HepG2 (cell line): ENCODE results near the gene PSD. TPM values are rescaled to one million over a fixed set of nuclear protein-coding genes. Genes with fewer than 3 reads are reported as not detected.

Source experiments
- ATAC-seq: fragments of 200-7000 bp; cut with Tn5 transposase; 3 replicates; pipeline ENCODE4 v1.9.1; 2020; ENCODE audit warnings: mild to moderate bottlenecking, moderate library complexity
- BruUV-seq: library from RNA; stranded (reverse); fragments of 400-500 nt; replicated peaks from 2 replicates; lab custom pipeline; 2021; lab: Mats Ljungman, UMichigan
- CTCF ChIA-PET: fragments of 300-600 bp; formaldehyde crosslinking; extraction: SDS; loops from one replicate; lab custom pipeline; 2021; ENCODE audit warnings: low total read pairs, inconsistent platforms, low intra/inter-chr PET ratio; lab: Yijun Ruan, JAX
- POLR2A ChIA-PET: fragments of 350-600 bp; sonication (Branson Sonifier 250); formaldehyde crosslinking; loops from one replicate; lab custom pipeline; 2020; ENCODE audit warnings: antibody characterized with exemption, inconsistent platforms; lab: Yijun Ruan, JAX
- DNase-seq: peaks from one replicate; pipeline ENCODE4 v3.0.0-alpha.2; 2015; ENCODE audit warnings: low spot score
- FAIRE-seq: peaks from 3 replicates; lab custom pipeline; 2011; peaks lifted over from hg19 to GRCh38; lab: Jason Lieb, UNC
- H2AFZ ChIP-seq: one replicate; pipeline ENCODE4 v1.6.1; 2011; ENCODE audit warnings: low read length, inconsistent platforms
- H3K27ac ChIP-seq: fragments of 300-600 bp; 3 replicates; pipeline ENCODE4 v1.8.0; 2011; ENCODE audit warnings: mixed run types, mild to moderate bottlenecking, mixed read lengths, low read length, inconsistent platforms; ENCODE audit not compliant: insufficient read depth; ENCODE audit errors: extremely low read length
- H3K27me3 ChIP-seq, 2 experiments: fragments of 200-600 bp in 1 of 2; 2 replicates in 1 of 2; 3 replicates in 1 of 2; pipeline versions ENCODE4 v1.6.0 to v1.8.0; 2011; ENCODE audit warnings: low read length in 2 of 2, mild to moderate bottlenecking in 2 of 2, moderate library complexity in 2 of 2, inconsistent platforms in 1 of 2; ENCODE audit not compliant: insufficient read depth in 2 of 2, control insufficient read depth in 1 of 2
- H3K36me3 ChIP-seq, 2 experiments: fragments of 200-600 bp in 1 of 2; replicated peaks in 1 of 2; 2 replicates in 1 of 2; 3 replicates in 1 of 2; pipeline versions ENCODE4 v1.5.1 to v1.8.0; 2011; ENCODE audit warnings: low read length in 2 of 2, inconsistent platforms in 1 of 2; ENCODE audit not compliant: insufficient read depth in 2 of 2, control insufficient read depth in 1 of 2
- H3K4me1 ChIP-seq: 2 replicates; pipeline ENCODE4 v1.5.1; 2012; ENCODE audit warnings: low read length, inconsistent platforms; ENCODE audit not compliant: insufficient read depth
- H3K4me2 ChIP-seq: 2 replicates; pipeline ENCODE4 v1.6.0; 2011; ENCODE audit warnings: low read depth, low read length, inconsistent platforms
- H3K4me3 ChIP-seq, 3 experiments: fragments of 200-600 bp in 1 of 3; sonication (generic), shearing (Covaris generic) in 1 of 3; replicated peaks in 1 of 3; 2 replicates each; pipeline ENCODE4 v1.5.1; 2011 to 2016; ENCODE audit warnings: low read length in 3 of 3, inconsistent platforms in 2 of 3, low read depth in 2 of 3, mild to moderate bottlenecking in 2 of 3, control low read depth in 1 of 3, mixed read lengths in 1 of 3; ENCODE audit not compliant: insufficient read depth in 1 of 3
- H3K79me2 ChIP-seq: one replicate; pipeline ENCODE4 v1.6.1; 2011; ENCODE audit warnings: low read length, inconsistent platforms; ENCODE audit not compliant: insufficient read depth
- H3K9ac ChIP-seq: 2 replicates; pipeline ENCODE4 v1.6.0; 2011; ENCODE audit warnings: mild to moderate bottlenecking, low read depth, low read length, inconsistent platforms; ENCODE audit not compliant: insufficient read depth
- H3K9me3 ChIP-seq: 2 replicates; pipeline ENCODE4 v1.5.1; 2012; ENCODE audit warnings: mild to moderate bottlenecking, low read length
- H4K20me1 ChIP-seq: 2 replicates; pipeline ENCODE4 v1.6.0; 2011; ENCODE audit warnings: inconsistent platforms, mild to moderate bottlenecking, low read length, moderate library complexity; ENCODE audit not compliant: insufficient read depth
- ETV5 ChIP-seq: IDR thresholded peaks from 2 replicates; pipeline ENCODE4 v1.6.1; 2018; ENCODE audit warnings: missing biosample characterization, missing genetic modification reagents, inconsistent platforms, borderline replicate concordance
- GATAD1 ChIP-seq: IDR thresholded peaks from 2 replicates; pipeline ENCODE4 v1.6.1; 2016; ENCODE audit warnings: missing genetic modification reagents, missing compliant biosample characterization
- HOXA5 ChIP-seq: sonication (generic); formaldehyde crosslinking; IDR thresholded peaks from 2 replicates; pipeline ENCODE4 v1.4.0; 2020; ENCODE audit warnings: missing genetic modification reagents
- JUN ChIP-seq: sonication (generic); formaldehyde crosslinking; IDR thresholded peaks from 2 replicates; pipeline ENCODE4 v1.4.0; 2020; ENCODE audit warnings: mild to moderate bottlenecking, missing genetic modification reagents
- KDM5B ChIP-seq: sonication (generic); formaldehyde crosslinking; IDR thresholded peaks from 2 replicates; pipeline ENCODE4 v1.4.0; 2020; ENCODE audit warnings: missing genetic modification reagents, mild to moderate bottlenecking, borderline replicate concordance
- MAZ ChIP-seq, 2 experiments: sonication (generic) in 1 of 2; formaldehyde crosslinking in 1 of 2; IDR thresholded peaks; 2 replicates each; pipeline versions ENCODE4 v1.5.0 to v1.6.1; 2012 to 2020; ENCODE audit warnings: low read depth in 2 of 2, mild to moderate bottlenecking in 2 of 2, borderline replicate concordance in 1 of 2, improper control_type of control experiment in 1 of 2, low read length in 1 of 2, missing genetic modification reagents in 1 of 2, moderate library complexity in 1 of 2
- MEIS1 ChIP-seq: sonication (generic); formaldehyde crosslinking; IDR thresholded peaks from 2 replicates; pipeline ENCODE4 v1.9.0; 2021; ENCODE audit warnings: mild to moderate bottlenecking, missing genetic modification reagents, moderate library complexity, borderline replicate concordance
- MTF1 ChIP-seq: sonication (generic); formaldehyde crosslinking; IDR thresholded peaks from 2 replicates; pipeline ENCODE4 v1.5.0; 2020; ENCODE audit warnings: missing genetic modification reagents
- NR1H2 ChIP-seq: sonication (generic); formaldehyde crosslinking; IDR thresholded peaks from 2 replicates; pipeline ENCODE4 v1.8.1; 2022; ENCODE audit warnings: low read depth, missing genetic modification reagents, borderline replicate concordance
- SMYD3 ChIP-seq: sonication (generic); formaldehyde crosslinking; IDR thresholded peaks from 2 replicates; pipeline ENCODE4 v1.8.1; 2023; ENCODE audit warnings: mild to moderate bottlenecking, missing genetic modification reagents
- SRSF9 ChIP-seq: fragments of 200-400 bp; formaldehyde crosslinking; IDR thresholded peaks from 2 replicates; pipeline ENCODE4 v1.6.1; 2018; ENCODE audit warnings: borderline replicate concordance, mild to moderate bottlenecking, low read depth, low read length; ENCODE audit not compliant: insufficient read depth, poor library complexity, severe bottlenecking
- TEAD2 ChIP-seq: sonication (generic); formaldehyde crosslinking; IDR thresholded peaks from 2 replicates; pipeline ENCODE4 v1.9.0; 2021; ENCODE audit warnings: missing genetic modification reagents
- ZFP1 ChIP-seq: IDR thresholded peaks from 2 replicates; pipeline ENCODE4 v1.6.1; 2016
- ZMAT3 ChIP-seq: sonication (generic); formaldehyde crosslinking; conservative IDR thresholded peaks from 2 replicates; pipeline ENCODE4 v1.7.0; 2021; ENCODE audit warnings: missing genetic modification reagents
- ZNF180 ChIP-seq: sonication (generic); formaldehyde crosslinking; IDR thresholded peaks from 2 replicates; pipeline ENCODE4 v1.4.0; 2020; ENCODE audit warnings: low read depth, missing genetic modification reagents, borderline replicate concordance
- ZNF232 ChIP-seq: sonication (generic); formaldehyde crosslinking; IDR thresholded peaks from 2 replicates; pipeline ENCODE4 v1.4.0; 2020; ENCODE audit warnings: missing genetic modification reagents, borderline replicate concordance
- ZNF44 ChIP-seq: sonication (generic); formaldehyde crosslinking; IDR thresholded peaks from 2 replicates; pipeline ENCODE4 v1.5.1; 2020; ENCODE audit warnings: mild to moderate bottlenecking, missing genetic modification reagents
- WGBS: methylation state at CpG from one replicate; pipeline ENCODE4 v1.1.6; 2017; ENCODE audit warnings: low lambda C conversion rate; 5-methylcytosine and 5-hydroxymethylcytosine counted together
- in situ Hi-C: cut with HindIII; loops from 2 replicates; pipeline ENCODE4 v1.10.0; 2017; ENCODE audit warnings: low pct_unique_long_range_greater_than_20kb; ENCODE audit not compliant: extremely low pct_ligation_motif_present
- intact Hi-C: fragments of 100-400 bp; cut with micrococcal nuclease; formaldehyde crosslinking; loops from one replicate; pipeline ENCODE4 v1.10.0; 2022; ENCODE audit not compliant: unreplicated experiment
- polyA plus RNA-seq, 8 experiments: library from polyadenylated mRNA; depleted of rRNA in 3 of 8; stranded (reverse) in 7 of 8; unstranded in 1 of 8; fragments of >200 nt; fragmentation: Illumina TruSeq in 4 of 8; extraction: Trizol in 4 of 8; gene quantifications; 2 replicates each; pipeline versions ENCODE4 v1.2.1 to v1.2.3, GENCODE V29; 2011 to 2016; ENCODE audit warnings: low read depth in 4 of 8, missing spikeins in 1 of 8, mixed read lengths in 1 of 8; ENCODE audit not compliant: insufficient read depth in 1 of 8
- total RNA-seq, 5 experiments: library from RNA; depleted of rRNA; stranded (reverse); fragments of >200 nt; fragmentation: Illumina TruSeq; extraction: Trizol; gene quantifications; 2 replicates each; pipeline ENCODE4 v1.2.3, GENCODE V29; 2016; ENCODE audit warnings: low read depth in 1 of 5
- TF ChIP-seq, protein P1 (sequence below): sonication (generic); formaldehyde crosslinking; IDR thresholded peaks from 2 replicates; pipeline ENCODE4 v1.4.0; 2020; ENCODE audit warnings: missing genetic modification reagents

The PSD gene
- total and polyA plus RNA-seq, 2 of the 13 experiments (the other 11 are each of a cell fraction or from before 2014, with no cell fraction given), result 0.35 to 0.58 TPM

DNA sequence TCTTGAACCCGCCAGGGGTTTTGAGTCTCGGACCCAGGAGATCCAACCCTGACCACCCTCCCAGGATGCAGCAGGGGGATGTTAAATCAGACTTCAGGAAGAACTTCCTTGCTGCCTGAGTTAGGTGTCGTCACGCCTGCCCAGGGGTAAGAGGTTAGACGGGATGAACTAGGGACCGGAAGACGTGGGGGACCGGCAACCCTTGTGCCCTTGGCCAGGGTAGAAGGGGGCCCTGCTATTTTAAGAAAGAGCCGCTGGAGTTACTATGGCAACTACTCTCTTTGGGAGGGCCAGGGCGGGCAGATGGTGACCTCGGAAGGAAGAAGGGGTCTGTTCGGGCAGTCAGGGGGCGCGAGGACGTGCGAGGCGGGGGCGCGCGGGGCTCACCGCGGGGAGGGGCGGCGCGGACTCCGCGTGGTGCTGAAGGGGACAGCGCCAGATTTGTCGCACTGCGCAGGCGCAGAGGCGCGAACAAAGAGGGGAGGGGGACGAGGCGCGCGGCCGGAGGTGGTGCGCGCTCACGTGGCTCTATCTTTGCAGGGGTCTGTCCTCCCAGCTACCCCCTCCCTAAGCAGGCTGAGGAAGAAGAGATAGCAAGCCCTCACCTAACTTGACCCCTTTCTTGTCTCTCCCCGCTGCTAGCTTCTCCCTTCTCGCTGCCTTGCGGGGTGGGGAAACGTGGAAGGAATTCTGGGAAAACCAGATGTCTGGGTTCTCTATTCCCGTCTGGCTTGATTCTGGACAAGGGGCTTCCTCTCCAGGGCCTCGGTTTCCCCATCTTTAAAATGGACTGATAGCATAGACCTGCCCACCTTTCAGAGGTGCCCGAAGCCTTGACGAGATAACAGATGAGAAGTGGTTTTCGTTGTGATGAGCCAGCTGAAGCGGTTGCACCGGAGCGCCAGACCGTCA is 940 bp upstream of the PSD start (continued):
- TF ChIP-seq JUN (no peak; the same call in 1 of the 2 replicates), MAZ (IDR thresholded peaks at IDR 0.05; ENCODE audit: borderline replicate concordance, low read depth, low read length) (peak; percentile 83; the same call in 1 of the 2 replicates), MAZ (CRISPR knock-in tag; IDR thresholded peaks at IDR 0.05; ENCODE audit: low read depth) (peak; percentile 70), ZMAT3 (CRISPR knock-in tag) (no peak)

GRCh38 chr10:102416695-102417094 is 1.9 kb downstream of the PSD start:
- peaks cover 18% of the 10 kb centered on the region for H3K4me1 ChIP-seq
- POLR2A ChIA-PET, result no interaction called here
- intact Hi-C loops (no loop called here), in situ Hi-C loops (no loop called here)
- ATAC-seq (no peak), DNase-seq (no peak), FAIRE-seq (no peak)
- WGBS, result 36% methylated on average over 13 of the region's 20 CpGs
- H3K36me3 ChIP-seq, result no peaks in the 10 kb centered on the region
- peaks cover 13 to 46% of the 10 kb centered on the region in 2 experiments for H3K27me3 ChIP-seq
- CTCF ChIA-PET, result no interaction called here
- no peaks in the 10 kb centered on the region; the same call in 1 of the 2 replicates for H4K20me1 ChIP-seq
- no peaks in the 10 kb centered on the region for H3K9me3 ChIP-seq
- H3K4me3 ChIP-seq, result no peak overlapping the region
- no peak overlapping the region for H2AFZ ChIP-seq
- H3K27ac ChIP-seq, result no peak overlapping the region
- H3K9ac ChIP-seq, result no peak overlapping the region
- no peak overlapping the region for H3K4me2 ChIP-seq
- H3K79me2 ChIP-seq, result no peaks in the 10 kb centered on the region
- no TSS peak for BruUV-seq
- TF ChIP-seq SMYD3 (no peak), GATAD1 (CRISPR knock-in tag) (no peak), ZNF44 (CRISPR knock-in tag) (no peak), ZFP1 (CRISPR knock-in tag) (no peak), NR1H2 (CRISPR knock-in tag) (no peak), KDM5B (no peak), SRSF9 (no peak), HOXA5 (no peak), ZNF232 (CRISPR knock-in tag) (no peak), MTF1 (CRISPR knock-in tag) (no peak), MEIS1 (CRISPR knock-in tag) (no peak), TEAD2 (CRISPR knock-in tag) (no peak), ZNF180 (CRISPR knock-in tag) (no peak), ETV5 (CRISPR knock-in tag) (no peak)
- TF ChIP-seq, protein P1, sequence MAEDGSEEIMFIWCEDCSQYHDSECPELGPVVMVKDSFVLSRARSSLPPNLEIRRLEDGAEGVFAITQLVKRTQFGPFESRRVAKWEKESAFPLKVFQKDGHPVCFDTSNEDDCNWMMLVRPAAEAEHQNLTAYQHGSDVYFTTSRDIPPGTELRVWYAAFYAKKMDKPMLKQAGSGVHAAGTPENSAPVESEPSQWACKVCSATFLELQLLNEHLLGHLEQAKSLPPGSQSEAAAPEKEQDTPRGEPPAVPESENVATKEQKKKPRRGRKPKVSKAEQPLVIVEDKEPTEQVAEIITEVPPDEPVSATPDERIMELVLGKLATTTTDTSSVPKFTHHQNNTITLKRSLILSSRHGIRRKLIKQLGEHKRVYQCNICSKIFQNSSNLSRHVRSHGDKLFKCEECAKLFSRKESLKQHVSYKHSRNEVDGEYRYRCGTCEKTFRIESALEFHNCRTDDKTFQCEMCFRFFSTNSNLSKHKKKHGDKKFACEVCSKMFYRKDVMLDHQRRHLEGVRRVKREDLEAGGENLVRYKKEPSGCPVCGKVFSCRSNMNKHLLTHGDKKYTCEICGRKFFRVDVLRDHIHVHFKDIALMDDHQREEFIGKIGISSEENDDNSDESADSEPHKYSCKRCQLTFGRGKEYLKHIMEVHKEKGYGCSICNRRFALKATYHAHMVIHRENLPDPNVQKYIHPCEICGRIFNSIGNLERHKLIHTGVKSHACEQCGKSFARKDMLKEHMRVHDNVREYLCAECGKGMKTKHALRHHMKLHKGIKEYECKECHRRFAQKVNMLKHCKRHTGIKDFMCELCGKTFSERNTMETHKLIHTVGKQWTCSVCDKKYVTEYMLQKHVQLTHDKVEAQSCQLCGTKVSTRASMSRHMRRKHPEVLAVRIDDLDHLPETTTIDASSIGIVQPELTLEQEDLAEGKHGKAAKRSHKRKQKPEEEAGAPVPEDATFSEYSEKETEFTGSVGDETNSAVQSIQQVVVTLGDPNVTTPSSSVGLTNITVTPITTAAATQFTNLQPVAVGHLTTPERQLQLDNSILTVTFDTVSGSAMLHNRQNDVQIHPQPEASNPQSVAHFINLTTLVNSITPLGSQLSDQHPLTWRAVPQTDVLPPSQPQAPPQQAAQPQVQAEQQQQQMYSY (CRISPR knock-in tag), result no peak
